ENCODE results near the gene ZNF423. TPM values are rescaled to one million over a fixed set of nuclear protein-coding genes. Genes with fewer than 3 reads are reported as not detected.

The ZNF423 gene
- total RNA-seq, 1 donor from 2014 or later = 11.9 TPM

GRCh38 chr16:49717689-49718088 is 138.2 kb downstream of the ZNF423 start:
- Histone ChIP-seq H3K4me1 (no peaks in the 10 kb centered on the region), H3K27me3 (no peaks in the 10 kb centered on the region)
- intact Hi-C loops (cut with DNase I) = no loop called here

GRCh38 chr16:49716339-49716934 is 139.5 kb downstream of the ZNF423 start:
- H3K4me3 ChIP-seq = no peak overlapping the region
- no peak for ATAC-seq
- no peak overlapping the region for H3K27ac ChIP-seq
- intact Hi-C loops (cut with DNase I) = no loop called here
- no peak for TF ChIP-seq CTCF (IDR thresholded peaks at IDR 0.05)
- no peaks in the 10 kb centered on the region for H3K27me3 ChIP-seq
- no peaks in the 10 kb centered on the region for H3K36me3 ChIP-seq
- H3K4me1 ChIP-seq = no peaks in the 10 kb centered on the region
- no peaks in the 10 kb centered on the region for H3K9me3 ChIP-seq
- no peak for DNase-seq

More at GRCh38 chr16:49717689-49718088, 138.2 kb downstream of the ZNF423 start:
- H3K4me3 ChIP-seq = no peak overlapping the region
- ATAC-seq (no peak), DNase-seq (no peak)
- no peaks in the 10 kb centered on the region for H3K9me3 ChIP-seq
- no peak for TF ChIP-seq CTCF (IDR thresholded peaks at IDR 0.05)
- H3K27ac ChIP-seq = no peak overlapping the region
- H3K36me3 ChIP-seq = no peaks in the 10 kb centered on the region

- no peaks in the 10 kb centered on the region for H3K36me3 ChIP-seq
- intact Hi-C loops (cut with DNase I) = no loop called here
- no peak overlapping the region for H3K27ac ChIP-seq
- H3K4me1 ChIP-seq = no peaks in the 10 kb centered on the region
- DNase-seq = no peak
- no peaks in the 10 kb centered on the region for H3K9me3 ChIP-seq
- H3K4me3 ChIP-seq = no peak overlapping the region
- H3K27me3 ChIP-seq = no peaks in the 10 kb centered on the region
- no peak for TF ChIP-seq CTCF (IDR thresholded peaks at IDR 0.05)
- ATAC-seq = no peak
Observed at GRCh38 chr16:49713770-49714169, 142.1 kb downstream of the ZNF423 start.

GRCh38 chr16:49712542-49712941 is 143.4 kb downstream of the ZNF423 start:
- Histone ChIP-seq H3K36me3 (no peaks in the 10 kb centered on the region), H3K4me3 (no peak overlapping the region), H3K27me3 (no peaks in the 10 kb centered on the region), H3K9me3 (no peaks in the 10 kb centered on the region), H3K27ac (no peak overlapping the region), H3K4me1 (no peaks in the 10 kb centered on the region)
- TF ChIP-seq CTCF (IDR thresholded peaks at IDR 0.05) = no peak
- DNase-seq (no peak), ATAC-seq (no peak)
- intact Hi-C loops (cut with DNase I) = no loop called here

- H3K9me3 ChIP-seq = no peaks in the 10 kb centered on the region
- H3K4me1 ChIP-seq = no peaks in the 10 kb centered on the region
- intact Hi-C loops (cut with DNase I) = no loop called here
- no peaks in the 10 kb centered on the region for H3K36me3 ChIP-seq
- DNase-seq (no peak), ATAC-seq (no peak)
- H3K4me3 ChIP-seq = no peak overlapping the region
- H3K27ac ChIP-seq = no peak overlapping the region
- H3K27me3 ChIP-seq = no peaks in the 10 kb centered on the region
- TF ChIP-seq CTCF (IDR thresholded peaks at IDR 0.05) = no peak
Observed at GRCh38 chr16:49712106-49712505, 143.8 kb downstream of the ZNF423 start.

GRCh38 chr16:49709057-49709456 is 146.9 kb downstream of the ZNF423 start:
- intact Hi-C loops (cut with DNase I) = no loop called here
- Histone ChIP-seq H3K4me1 (no peaks in the 10 kb centered on the region), H3K36me3 (no peaks in the 10 kb centered on the region), H3K27ac (no peak overlapping the region), H3K4me3 (no peak overlapping the region), H3K27me3 (no peaks in the 10 kb centered on the region), H3K9me3 (no peaks in the 10 kb centered on the region)
- no peak for DNase-seq
- TF ChIP-seq CTCF (IDR thresholded peaks at IDR 0.05) = no peak
- no peak for ATAC-seq
